T-cell (primary cell): ENCODE results near the gene RBM34. TPM values are rescaled to one million over a fixed set of nuclear protein-coding genes. Genes with fewer than 3 reads are reported as not detected.
A peak's percentile ranks its signal among the peaks of the same experiment; 100 is the strongest.
"Not testable (repeated sequence)": the region's sequence is repeated elsewhere in the genome, so short reads cannot be mapped to it uniquely, and the experiment has no call there.

Experiments
- ATAC-seq, 4 experiments: fragments of 200-7000 bp in 3 of 4; fragments of 150-1000 bp in 1 of 4; cut with Tn5 transposase; replicated peaks in 1 of 4; 1 replicate in 3 of 4; 2 replicates in 1 of 4; pipeline ENCODE4 v1.10.0; 2021; ENCODE audit warnings: moderate library complexity in 3 of 4, mild to moderate bottlenecking in 2 of 4, moderate number of reproducible peaks in 1 of 4
- CTCF ChIA-PET, 2 donors: fragments of 300-600 bp; sonication (Branson Sonifier 250); formaldehyde crosslinking; loops; one replicate each; lab custom pipeline; 2022; ENCODE audit warnings: antibody characterized with exemption in 2 of 2; lab: Charles Lee
- POLR2A ChIA-PET, 2 donors: fragments of 300-600 bp; sonication (Branson Sonifier 250); formaldehyde crosslinking; loops; one replicate each; lab custom pipeline; 2022; ENCODE audit warnings: antibody characterized with exemption in 2 of 2; lab: Charles Lee
- DNase-seq, 35 experiments: peaks; one replicate each; pipeline versions ENCODE4 v3.0.0 to v3.0.0-alpha.2; 2013 to 2023
- H3K27ac ChIP-seq: one replicate; pipeline ENCODE4 v1.5.1; 2013; ENCODE audit warnings: low read length
- H3K27me3 ChIP-seq, 2 experiments: replicated peaks in 1 of 2; 1 replicate in 1 of 2; 2 replicates in 1 of 2; pipeline versions ENCODE4 v1.6.1 to v1.7.0; 2013; ENCODE audit warnings: low read length in 1 of 2, mixed read lengths in 1 of 2; ENCODE audit not compliant: control insufficient read depth in 2 of 2, insufficient read depth in 2 of 2; ENCODE audit errors: extremely low read depth in 1 of 2
- H3K36me3 ChIP-seq, 2 donors: 1 replicate in 1 of 2; 2 replicates in 1 of 2; pipeline versions ENCODE4 v1.6.1 to v1.7.0; 2013; ENCODE audit warnings: low read length in 1 of 2; ENCODE audit not compliant: control insufficient read depth in 2 of 2, insufficient read depth in 1 of 2; ENCODE audit errors: extremely low read depth in 1 of 2
- H3K4me1 ChIP-seq, 2 experiments: 1 replicate in 1 of 2; 2 replicates in 1 of 2; pipeline versions ENCODE4 v1.6.1 to v1.7.0; 2013; ENCODE audit warnings: low read length in 2 of 2, mixed read lengths in 1 of 2; ENCODE audit not compliant: insufficient read depth in 2 of 2, control insufficient read depth in 1 of 2; ENCODE audit errors: extremely low read depth in 1 of 2
- H3K4me3 ChIP-seq, 2 donors: 1 replicate in 1 of 2; 2 replicates in 1 of 2; pipeline versions ENCODE4 v1.5.1 to v1.7.0; 2013; ENCODE audit warnings: mild to moderate bottlenecking in 2 of 2, low read length in 1 of 2, moderate library complexity in 1 of 2; ENCODE audit not compliant: control insufficient read depth in 1 of 2; ENCODE audit errors: extremely low read depth in 1 of 2
- H3K9me3 ChIP-seq: 2 replicates; pipeline ENCODE4 v1.7.0; 2013
- H3K27ac Mint-ChIP-seq, 2 donors: one replicate each; pipeline ENCODE4 v1.8.0; 2020 to 2021; ENCODE audit warnings: mild to moderate bottlenecking in 2 of 2, mixed read lengths in 2 of 2
- H3K27me3 Mint-ChIP-seq, 2 donors: one replicate each; pipeline ENCODE4 v1.8.0; 2021 to 2022; ENCODE audit warnings: mixed read lengths in 2 of 2
- H3K36me3 Mint-ChIP-seq: one replicate; pipeline ENCODE4 v1.8.0; 2021; ENCODE audit warnings: mixed read lengths
- H3K4me1 Mint-ChIP-seq, 3 donors: one replicate each; pipeline ENCODE4 v1.8.0; 2020 to 2022; ENCODE audit warnings: mixed read lengths in 3 of 3, mild to moderate bottlenecking in 1 of 3
- H3K4me3 Mint-ChIP-seq, 3 donors: one replicate each; pipeline ENCODE4 v1.8.0; 2020 to 2022; ENCODE audit warnings: mild to moderate bottlenecking in 3 of 3, mixed read lengths in 3 of 3, moderate library complexity in 3 of 3
- H3K9me3 Mint-ChIP-seq, 3 donors: one replicate each; pipeline ENCODE4 v1.8.0; 2020 to 2022; ENCODE audit warnings: mixed read lengths in 3 of 3
- WGBS: methylation state at CpG from one replicate; pipeline ENCODE4 v1.1.5; 2013; ENCODE audit warnings: missing lambda C conversion rate; ENCODE audit not compliant: insufficient coverage; 5-methylcytosine and 5-hydroxymethylcytosine counted together
- total RNA-seq, 35 experiments: library from RNA in 6 of 35; stranded (reverse) in 6 of 35; fragments of 120-200 nt in 1 of 35; gene quantifications; one replicate each; pipeline versions ENCODE4 v1.2.1 to v1.2.4 and lab custom pipeline; 2013 to 2026

The RBM34 gene
- total RNA-seq, 5 donors from 2014 or later (not counting 1 experiment from before 2014, with no cell fraction given): 115 to 169 (median 129) TPM

DNA sequence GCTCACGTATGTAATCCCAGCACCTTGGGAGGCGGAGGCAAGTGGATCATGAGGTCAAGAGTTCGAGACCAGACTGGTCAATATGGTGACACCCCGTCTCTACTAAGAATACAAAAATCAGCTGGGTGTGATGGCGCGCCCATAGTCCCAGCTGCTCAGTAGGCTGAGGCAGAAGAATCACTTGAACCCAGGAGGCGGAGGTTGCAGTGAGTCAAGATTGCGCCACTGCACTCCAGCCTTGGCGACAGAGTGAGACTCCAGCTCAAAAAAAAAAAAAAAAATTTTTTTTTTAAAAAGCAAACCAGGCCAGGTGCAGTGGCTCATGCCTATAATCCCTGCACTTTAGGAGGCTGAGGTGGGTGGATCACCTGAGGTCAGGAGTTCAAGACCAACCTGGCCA, 1.8 kb downstream of the RBM34 start:
- WGBS: 100% methylated on average over 8 of the region's 9 CpGs
- ATAC-seq, H3K9me3 Mint-ChIP-seq, DNase-seq, H3K9me3 ChIP-seq, H3K27me3 Mint-ChIP-seq, H3K27me3 ChIP-seq, H3K27ac ChIP-seq, H3K4me3 ChIP-seq: not testable (repeated sequence)
- peaks cover 15% of the 10 kb centered on the region for H3K36me3 Mint-ChIP-seq
- ChIA-PET POLR2A (interaction anchor here (0.6 to 0.7 kb wide), 5 partner anchors 9 to 165 kb away, joined by 3 to 6 read pairs (median 4); no protein-coding TSS in a partner anchor), CTCF (interaction anchor here (0.6 to 0.7 kb wide), 6 partner anchors 32 to 850 kb away, joined by 3 to 8 read pairs (median 4); no protein-coding TSS in a partner anchor)
- Histone ChIP-seq H3K36me3 (peaks cover 0 to 38% of the 10 kb centered on the region in 2 donors), H3K4me1 (peaks cover 13 to 41% of the 10 kb centered on the region in 2 experiments)
- H3K4me3 Mint-ChIP-seq: peak overlapping the region in 2 of 3 donors; percentile 93
- peak overlapping the region in 1 of 2 donors; percentile 28 for H3K27ac Mint-ChIP-seq
- peaks cover 29 to 35% (median 33%) of the 10 kb centered on the region in 3 donors for H3K4me1 Mint-ChIP-seq

DNA sequence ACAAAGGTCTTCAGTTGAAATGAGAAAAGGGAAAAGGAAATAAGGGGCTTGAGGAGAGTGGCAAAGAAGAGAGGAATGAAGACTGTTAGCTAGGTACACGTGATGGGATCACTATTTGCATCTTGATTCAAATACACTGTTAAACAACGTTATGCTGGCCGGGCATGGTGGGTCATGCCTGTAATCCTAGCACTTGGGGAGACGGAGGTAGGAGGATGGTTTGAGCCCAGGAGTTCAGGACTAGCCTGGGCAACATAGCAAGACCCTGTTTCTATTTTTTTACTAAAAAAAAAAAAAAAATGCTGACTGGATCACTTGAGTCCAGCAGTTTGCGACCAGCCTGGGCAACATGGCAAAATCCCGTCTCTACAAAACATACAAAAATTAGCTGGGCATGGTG, 2.4 kb downstream of the RBM34 start:
- Mint-ChIP-seq H3K4me3 (peak overlapping the region in 1 of 3 donors; percentile 28), H3K27ac (peak overlapping the region in 1 of 2 donors; percentile 28), H3K27me3 (no peaks in the 10 kb centered on the region)

DNA sequence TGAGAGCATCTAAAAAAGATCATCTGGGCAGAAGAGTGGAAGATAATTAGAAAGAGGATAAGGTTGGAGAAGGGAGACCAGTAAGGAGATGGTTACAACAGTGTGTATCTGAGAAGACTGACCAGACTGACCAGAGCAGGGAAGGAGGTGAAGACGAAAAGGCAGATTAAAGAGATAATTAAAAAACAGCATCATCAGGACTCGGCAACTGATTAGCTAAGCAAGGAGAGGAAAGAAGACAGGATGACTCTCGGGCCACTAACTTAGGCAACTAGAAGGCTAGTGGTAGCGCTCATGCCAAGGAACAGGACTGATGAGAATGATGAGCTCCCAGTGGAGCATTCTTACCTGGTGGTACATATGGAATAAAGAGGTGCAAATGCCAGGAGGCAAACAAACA, 3.9 kb downstream of the RBM34 start:
- Mint-ChIP-seq H3K27ac (no peak overlapping the region), H3K9me3 (no peaks in the 10 kb centered on the region), H3K4me3 (no peak overlapping the region), H3K36me3 (peaks cover 22% of the 10 kb centered on the region), H3K27me3 (no peaks in the 10 kb centered on the region), H3K4me1 (peaks cover 35 to 40% (median 39%) of the 10 kb centered on the region in 3 donors)
- Histone ChIP-seq H3K9me3 (no peaks in the 10 kb centered on the region), H3K27me3 (no peaks in the 10 kb centered on the region), H3K4me3 (no peak overlapping the region), H3K4me1 (peaks cover 13 to 41% of the 10 kb centered on the region in 2 experiments), H3K27ac (no peak overlapping the region), H3K36me3 (peaks cover 5 to 53% of the 10 kb centered on the region in 2 donors)
- ChIA-PET POLR2A (no interaction called here), CTCF (interaction anchor here (0.6 to 1.0 kb wide), 2 partner anchors 10 to 73 kb away, joined by 3 to 5 read pairs; no protein-coding TSS in a partner anchor)
- ATAC-seq (no peak), DNase-seq (no peak)
- WGBS: 100% methylated on average over 4 of the region's 4 CpGs

More for the DNA sequence above, 2.4 kb downstream of the RBM34 start:
- DNase-seq (no peak), ATAC-seq (no peak)
- WGBS: 100% methylated on average over 1 of the region's 6 CpGs
- no peaks in the 10 kb centered on the region for H3K9me3 ChIP-seq
- H3K4me3 ChIP-seq: no peak overlapping the region
- peaks cover 1 to 42% of the 10 kb centered on the region in 2 donors for H3K36me3 ChIP-seq
- CTCF ChIA-PET: interaction anchor here (0.6 to 0.7 kb wide), 3 partner anchors 38 to 257 kb away, joined by 3 to 4 read pairs (median 4); no protein-coding TSS in a partner anchor
- Mint-ChIP-seq H3K9me3 (no peaks in the 10 kb centered on the region), H3K36me3 (peaks cover 18% of the 10 kb centered on the region), H3K4me1 (peaks cover 35 to 37% (median 35%) of the 10 kb centered on the region in 3 donors)
- POLR2A ChIA-PET: interaction anchor here (0.6 to 0.7 kb wide), 4 partner anchors 8 to 166 kb away, joined by 3 to 6 read pairs (median 4); no protein-coding TSS in a partner anchor
- H3K4me1 ChIP-seq: peaks cover 13 to 41% of the 10 kb centered on the region in 2 experiments
- H3K27ac ChIP-seq: no peak overlapping the region
- no peaks in the 10 kb centered on the region for H3K27me3 ChIP-seq

DNA sequence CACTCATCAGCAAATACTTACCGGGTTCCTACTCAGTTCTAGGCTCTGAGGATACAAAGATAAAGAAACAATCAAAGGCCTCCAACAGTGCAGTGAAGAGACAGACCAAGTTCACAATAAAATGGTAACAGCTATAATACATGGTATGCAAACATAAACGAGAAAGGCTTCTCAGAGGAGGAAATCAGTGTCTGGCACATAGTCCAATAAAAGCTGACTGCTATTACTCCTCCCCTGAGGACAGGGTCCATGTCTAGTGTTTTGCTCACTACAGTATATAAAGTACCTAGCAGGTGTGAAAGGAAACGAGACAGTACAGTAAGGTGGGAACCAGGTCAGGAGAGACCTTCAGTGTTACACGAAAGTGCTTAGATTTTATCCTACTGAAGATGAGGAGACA, 4.3 kb downstream of the RBM34 start:
- CTCF ChIA-PET: interaction anchor here in 1 of 2 donors (0.6 kb wide), 1 partner anchor 73 kb away, joined by 3 read pairs; no protein-coding TSS in a partner anchor
- POLR2A ChIA-PET: interaction anchor here in 1 of 2 donors (0.5 kb wide), 1 partner anchor 56 kb away, joined by 3 read pairs; no protein-coding TSS in a partner anchor
- H3K36me3 ChIP-seq: peaks cover 5 to 57% of the 10 kb centered on the region in 2 donors
- no peak overlapping the region for H3K27ac Mint-ChIP-seq
- no peaks in the 10 kb centered on the region for H3K9me3 ChIP-seq
- H3K27me3 Mint-ChIP-seq: no peaks in the 10 kb centered on the region
- no peak overlapping the region for H3K27ac ChIP-seq
- H3K36me3 Mint-ChIP-seq: peaks cover 23% of the 10 kb centered on the region
- WGBS: 60% methylated on average over 2 of the region's 4 CpGs
- no peak overlapping the region for H3K4me3 Mint-ChIP-seq
- peaks cover 31 to 38% (median 35%) of the 10 kb centered on the region in 3 donors for H3K4me1 Mint-ChIP-seq
- H3K4me3 ChIP-seq: no peak overlapping the region
- ATAC-seq (no peak), DNase-seq (no peak)
- H3K4me1 ChIP-seq: peaks cover 13 to 36% of the 10 kb centered on the region in 2 experiments
- H3K9me3 Mint-ChIP-seq: no peaks in the 10 kb centered on the region
- no peaks in the 10 kb centered on the region for H3K27me3 ChIP-seq

DNA sequence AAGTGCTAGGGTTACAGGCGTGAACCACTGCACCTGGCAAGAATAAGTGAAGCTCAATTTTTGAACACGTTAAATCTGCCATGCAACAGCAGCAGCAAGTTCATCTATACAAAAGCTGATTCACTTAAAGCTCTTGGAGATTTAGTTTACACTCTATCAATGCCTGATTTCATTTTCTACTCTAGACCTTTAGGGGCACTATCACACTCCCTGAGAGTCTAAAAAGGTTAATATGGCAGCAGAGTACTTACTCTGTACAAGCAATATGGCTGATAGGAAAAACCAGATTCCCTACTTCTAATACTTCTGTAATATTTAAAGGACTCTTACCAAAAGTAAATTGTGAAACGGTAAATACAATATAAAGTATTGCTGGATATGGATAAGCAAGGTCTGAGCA, 4.8 kb downstream of the RBM34 start:
- no peak for DNase-seq
- peaks cover 26% of the 10 kb centered on the region for H3K36me3 Mint-ChIP-seq
- no peak overlapping the region for H3K4me3 ChIP-seq
- WGBS: no CpG with 5 or more reads among the region's 3 CpGs
- H3K4me1 Mint-ChIP-seq: peaks cover 30 to 37% (median 35%) of the 10 kb centered on the region in 3 donors
- H3K27ac Mint-ChIP-seq: no peak overlapping the region
- H3K9me3 ChIP-seq: no peaks in the 10 kb centered on the region
- no peaks in the 10 kb centered on the region for H3K27me3 Mint-ChIP-seq
- H3K4me3 Mint-ChIP-seq: no peak overlapping the region
- ChIA-PET POLR2A (interaction anchor here in 1 of 2 donors (0.5 kb wide), 1 partner anchor 57 kb away, joined by 3 read pairs; no protein-coding TSS in a partner anchor), CTCF (interaction anchor here in 1 of 2 donors (0.5 to 0.6 kb wide), 2 partner anchors 307 to 675 kb away, joined by 3 read pairs; no protein-coding TSS in a partner anchor)
- H3K9me3 Mint-ChIP-seq: no peaks in the 10 kb centered on the region
- no peak overlapping the region for H3K27ac ChIP-seq
- no peak for ATAC-seq
- H3K36me3 ChIP-seq: peaks cover 9 to 62% of the 10 kb centered on the region in 2 donors
- H3K27me3 ChIP-seq: no peaks in the 10 kb centered on the region
- peaks cover 13 to 33% of the 10 kb centered on the region in 2 experiments for H3K4me1 ChIP-seq

DNA sequence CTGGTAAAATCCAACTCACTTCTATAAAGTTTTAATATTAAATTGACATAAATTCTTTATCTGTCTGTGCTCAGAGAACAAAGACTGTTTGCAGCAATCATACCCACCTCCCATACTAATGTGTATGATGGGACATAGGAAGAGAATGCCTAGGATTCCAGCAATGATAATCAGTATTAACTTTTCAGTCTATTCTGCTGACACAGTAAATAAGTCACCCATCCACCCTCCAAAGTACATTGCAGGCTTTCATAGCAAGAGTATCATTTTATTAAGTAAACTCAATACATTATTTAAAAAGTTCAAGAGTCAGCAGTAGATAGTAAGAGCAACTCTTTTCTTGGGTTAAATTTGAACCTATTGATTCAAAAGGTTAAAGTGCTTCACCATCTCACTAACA, 8.8 kb downstream of the RBM34 start:
- Histone ChIP-seq H3K4me1 (peaks cover 0 to 10% of the 10 kb centered on the region in 2 experiments), H3K36me3 (peaks cover 10 to 79% of the 10 kb centered on the region in 2 donors), H3K27ac (no peak overlapping the region), H3K27me3 (no peaks in the 10 kb centered on the region), H3K4me3 (no peak overlapping the region), H3K9me3 (no peaks in the 10 kb centered on the region)
- H3K27me3 Mint-ChIP-seq: no peaks in the 10 kb centered on the region
- no peaks in the 10 kb centered on the region for H3K9me3 Mint-ChIP-seq
- peaks cover 39% of the 10 kb centered on the region for H3K36me3 Mint-ChIP-seq
- no peak overlapping the region for H3K4me3 Mint-ChIP-seq
- H3K27ac Mint-ChIP-seq: no peak overlapping the region
- no peak for DNase-seq
- POLR2A ChIA-PET: interaction anchor here in 1 of 2 donors (0.6 to 0.7 kb wide), 3 partner anchors 38 to 264 kb away, joined by 3 to 6 read pairs (median 3); no protein-coding TSS in a partner anchor
- H3K4me1 Mint-ChIP-seq: peaks cover 29 to 33% (median 32%) of the 10 kb centered on the region in 3 donors
- CTCF ChIA-PET: interaction anchor here (0.6 to 1.1 kb wide), 3 partner anchors 43 to 265 kb away, joined by 3 read pairs; no protein-coding TSS in a partner anchor
- no peak for ATAC-seq
